Activated CD8-positive, alpha-beta T cell treated with anti-CD3 and anti-CD28 coated beads for 36 hours (primary cell): Measurements from ENCODE around the gene EAF1. TPM values are rescaled to one million over a fixed set of nuclear protein-coding genes. Genes with fewer than 3 reads are reported as not detected.
"Not testable (repeated sequence)": the region's sequence is repeated elsewhere in the genome, so short reads cannot be mapped to it uniquely, and the experiment has no call there.

Experiments used
- ATAC-seq: fragments of 200-7000 bp; cut with Tn5 transposase; one replicate; pipeline ENCODE4 v1.10.0; 2021; ENCODE audit warnings: mild to moderate bottlenecking, moderate library complexity
- CTCF ChIA-PET: fragments of 350-600 bp; sonication (Branson Sonifier 250); formaldehyde crosslinking; loops from one replicate; lab custom pipeline; 2021; ENCODE audit warnings: antibody characterized with exemption; lab: Charles Lee
- POLR2A ChIA-PET: fragments of 350-600 bp; sonication (Branson Sonifier 250); formaldehyde crosslinking; loops from one replicate; lab custom pipeline; 2021; ENCODE audit warnings: antibody characterized with exemption; lab: Charles Lee
- DNase-seq: peaks from one replicate; pipeline ENCODE4 v3.0.0-alpha.2; 2020
- H3K27ac Mint-ChIP-seq: one replicate; pipeline ENCODE4 v1.8.0; 2021; ENCODE audit warnings: mild to moderate bottlenecking, mixed read lengths
- H3K27me3 Mint-ChIP-seq: one replicate; pipeline ENCODE4 v1.8.0; 2021; ENCODE audit warnings: mixed read lengths
- H3K36me3 Mint-ChIP-seq: one replicate; pipeline ENCODE4 v1.8.0; 2021; ENCODE audit warnings: low read depth, mixed read lengths
- H3K4me1 Mint-ChIP-seq: one replicate; pipeline ENCODE4 v1.8.0; 2021; ENCODE audit warnings: low read depth, mixed read lengths
- H3K4me3 Mint-ChIP-seq: one replicate; pipeline ENCODE4 v1.8.0; 2021; ENCODE audit warnings: mild to moderate bottlenecking, moderate library complexity, mixed read lengths
- H3K9me3 Mint-ChIP-seq: one replicate; pipeline ENCODE4 v1.8.0; 2021; ENCODE audit warnings: mixed read lengths
- CTCF ChIP-seq: fragments of 200-600 bp; IDR thresholded peaks from one replicate; pipeline ENCODE4 v1.8.0; 2022; ENCODE audit warnings: antibody characterized with exemption, mild to moderate bottlenecking
- intact Hi-C: fragments of 100-400 bp; cut with micrococcal nuclease; formaldehyde crosslinking; loops from one replicate; pipeline ENCODE4 v1.10.0; 2022
- total RNA-seq, 2 experiments: library from RNA; stranded (reverse); gene quantifications; one replicate each; pipeline ENCODE4 v1.2.3, GENCODE V29; 2021

The EAF1 gene
- total RNA-seq, 2 experiments from 2014 or later: 19.7 to 21.8 TPM

GRCh38 chr3:15405448-15406050 is 21.8 kb upstream of the EAF1 start:
- ChIA-PET POLR2A (interaction anchor here (0.6 to 1.7 kb wide), 4 partner anchors 21 to 311 kb away, joined by 3 to 5 read pairs (median 4); partner anchors contain the start of gene CAPN7), CTCF (interaction anchor here (0.6 to 8.1 kb wide), 70 partner anchors 8 to 303 kb away, joined by 3 to 125 read pairs (median 4); partner anchors contain the start of genes CAPN7, COLQ, EAF1 and METTL6)
- Mint-ChIP-seq H3K36me3 (peaks cover 3% of the 10 kb centered on the region), H3K27ac (no peak overlapping the region), H3K9me3 (no peaks in the 10 kb centered on the region), H3K4me1 (no peaks in the 10 kb centered on the region), H3K27me3 (no peaks in the 10 kb centered on the region), H3K4me3 (no peak overlapping the region)
- peak; percentile 67 for ATAC-seq
- peak; percentile 35 for DNase-seq
- intact Hi-C loops: loop anchor here (2.0 to 10.0 kb wide), 2 partner anchors 137 to 291 kb away; no protein-coding TSS in a partner anchor
- TF ChIP-seq CTCF: peak; percentile 63

- intact Hi-C loops: loop anchor here (10.0 kb wide), 1 partner anchor 294 kb away; no protein-coding TSS in a partner anchor
- CTCF ChIA-PET: interaction anchor here (3.5 to 8.1 kb wide), 2 partner anchors 141 to 206 kb away, joined by 44 to 125 read pairs; partner anchors contain the start of gene CAPN7
- H3K27ac Mint-ChIP-seq: no peak overlapping the region
- peaks cover 18% of the 10 kb centered on the region for H3K36me3 Mint-ChIP-seq
- ATAC-seq (no peak), DNase-seq (no peak)
- POLR2A ChIA-PET: no interaction called here
- no peak for TF ChIP-seq CTCF
- no peaks in the 10 kb centered on the region for H3K9me3 Mint-ChIP-seq
- H3K4me3 Mint-ChIP-seq: no peak overlapping the region
- H3K4me1 Mint-ChIP-seq: no peaks in the 10 kb centered on the region
- no peaks in the 10 kb centered on the region for H3K27me3 Mint-ChIP-seq
These were observed 18.2 kb upstream of the EAF1 start for GRCh38 chr3:15409239-15409638.

GRCh38 chr3:15409774-15410173 is 17.6 kb upstream of the EAF1 start:
- no peaks in the 10 kb centered on the region for H3K27me3 Mint-ChIP-seq
- no peak overlapping the region for H3K4me3 Mint-ChIP-seq
- no peak for DNase-seq
- intact Hi-C loops: loop anchor here (10.0 kb wide), 1 partner anchor 295 kb away; no protein-coding TSS in a partner anchor
- H3K9me3 Mint-ChIP-seq: no peaks in the 10 kb centered on the region
- POLR2A ChIA-PET: no interaction called here
- no peak for TF ChIP-seq CTCF
- peaks cover 20% of the 10 kb centered on the region for H3K36me3 Mint-ChIP-seq
- no peak for ATAC-seq
- CTCF ChIA-PET: interaction anchor here (3.5 to 8.1 kb wide), 2 partner anchors 142 to 207 kb away, joined by 44 to 125 read pairs; partner anchors contain the start of gene CAPN7
- no peaks in the 10 kb centered on the region for H3K4me1 Mint-ChIP-seq
- no peak overlapping the region for H3K27ac Mint-ChIP-seq

GRCh38 chr3:15410966-15411365 is 16.4 kb upstream of the EAF1 start:
- H3K27me3 Mint-ChIP-seq, POLR2A ChIA-PET, H3K9me3 Mint-ChIP-seq, intact Hi-C loops, H3K4me1 Mint-ChIP-seq, ATAC-seq, H3K4me3 Mint-ChIP-seq, DNase-seq, H3K27ac Mint-ChIP-seq: not testable (repeated sequence)
- peaks cover 30% of the 10 kb centered on the region for H3K36me3 Mint-ChIP-seq
- CTCF ChIA-PET: interaction anchor here (0.7 to 1.0 kb wide), 2 partner anchors 208 to 490 kb away, joined by 3 read pairs; no protein-coding TSS in a partner anchor

GRCh38 chr3:15420871-15421270 is 6.5 kb upstream of the EAF1 start:
- TF ChIP-seq CTCF: no peak
- intact Hi-C loops: no loop called here
- no peaks in the 10 kb centered on the region for H3K27me3 Mint-ChIP-seq
- no peak overlapping the region for H3K4me3 Mint-ChIP-seq
- DNase-seq: no peak
- H3K9me3 Mint-ChIP-seq: no peaks in the 10 kb centered on the region
- no peak for ATAC-seq
- H3K36me3 Mint-ChIP-seq: peaks cover 23% of the 10 kb centered on the region
- CTCF ChIA-PET: interaction anchor here (1.0 kb wide), 1 partner anchor 16 kb away, joined by 4 read pairs; no protein-coding TSS in a partner anchor
- H3K4me1 Mint-ChIP-seq: peaks cover 18% of the 10 kb centered on the region
- no peak overlapping the region for H3K27ac Mint-ChIP-seq
- POLR2A ChIA-PET: no interaction called here
